ENCODE results near the gene GAS1.

GAS1 gene

GRCh38 chr9:86960938-86961337, 13.6 kb upstream of the GAS1 start:
- Histone ChIP-seq H3K4me1 (ENCODE audit: control insufficient read depth in 1 of 2, insufficient read depth in 2 of 2, low read length in 2 of 2) (peaks cover 0 to 10% of the 10 kb centered on the region in 2 donors), H3K27me3 (ENCODE audit: low read depth, low read length) (no peaks in the 10 kb centered on the region), H3K9me3 (ENCODE audit: control insufficient read depth in 1 of 2, low read length in 2 of 2) (no peaks in the 10 kb centered on the region), H3K4me3 (ENCODE audit: low read depth in 1 of 2, low read length in 2 of 2) (no peak overlapping the region), H3K27ac (ENCODE audit: low read length) (no peak overlapping the region), H3K36me3 (ENCODE audit: control insufficient read depth in 1 of 2, insufficient read depth in 2 of 2, low read length in 2 of 2) (no peaks in the 10 kb centered on the region)

- Histone ChIP-seq H3K4me3 (ENCODE audit: low read depth in 1 of 2, low read length in 2 of 2) (no peak overlapping the region), H3K36me3 (ENCODE audit: control insufficient read depth in 1 of 2, insufficient read depth in 2 of 2, low read length in 2 of 2) (no peaks in the 10 kb centered on the region), H3K4me1 (ENCODE audit: control insufficient read depth in 1 of 2, insufficient read depth in 2 of 2, low read length in 2 of 2) (peaks cover 0 to 5% of the 10 kb centered on the region in 2 donors), H3K9me3 (ENCODE audit: control insufficient read depth in 1 of 2, low read length in 2 of 2) (no peaks in the 10 kb centered on the region), H3K27ac (ENCODE audit: low read length) (no peak overlapping the region), H3K27me3 (ENCODE audit: low read depth, low read length) (no peaks in the 10 kb centered on the region)
Observed at GRCh38 chr9:86958203-86958602, 10.9 kb upstream of the GAS1 start.

GRCh38 chr9:86955561-86955960, 8.3 kb upstream of the GAS1 start:
- Histone ChIP-seq H3K9me3 (ENCODE audit: control insufficient read depth in 1 of 2, low read length in 2 of 2) (no peaks in the 10 kb centered on the region), H3K27ac (ENCODE audit: low read length) (no peak overlapping the region), H3K4me3 (ENCODE audit: low read depth in 1 of 2, low read length in 2 of 2) (no peak overlapping the region), H3K27me3 (ENCODE audit: low read depth, low read length) (no peaks in the 10 kb centered on the region), H3K4me1 (ENCODE audit: control insufficient read depth in 1 of 2, insufficient read depth in 2 of 2, low read length in 2 of 2) (no peaks in the 10 kb centered on the region), H3K36me3 (ENCODE audit: control insufficient read depth in 1 of 2, insufficient read depth in 2 of 2, low read length in 2 of 2) (no peaks in the 10 kb centered on the region)

- Histone ChIP-seq H3K27me3 (ENCODE audit: low read depth, low read length) (no peaks in the 10 kb centered on the region), H3K36me3 (ENCODE audit: control insufficient read depth in 1 of 2, insufficient read depth in 2 of 2, low read length in 2 of 2) (no peaks in the 10 kb centered on the region), H3K27ac (ENCODE audit: low read length) (no peak overlapping the region), H3K4me1 (ENCODE audit: control insufficient read depth in 1 of 2, insufficient read depth in 2 of 2, low read length in 2 of 2) (no peaks in the 10 kb centered on the region), H3K9me3 (ENCODE audit: control insufficient read depth in 1 of 2, low read length in 2 of 2) (no peaks in the 10 kb centered on the region), H3K4me3 (ENCODE audit: low read depth in 1 of 2, low read length in 2 of 2) (no peak overlapping the region)
Observed at GRCh38 chr9:86955042-86955441, 7.7 kb upstream of the GAS1 start.

- H3K27me3 ChIP-seq (ENCODE audit: low read depth, low read length): no peaks in the 10 kb centered on the region
- no peak overlapping the region for H3K4me3 ChIP-seq (ENCODE audit: low read depth in 1 of 2, low read length in 2 of 2)
- no peaks in the 10 kb centered on the region for H3K4me1 ChIP-seq (ENCODE audit: control insufficient read depth in 1 of 2, insufficient read depth in 2 of 2, low read length in 2 of 2)
Observed at GRCh38 chr9:86953181-86953580, 5.9 kb upstream of the GAS1 start.

GRCh38 chr9:86948074-86948929, 996 bp upstream of the GAS1 start:
- Histone ChIP-seq H3K27ac (ENCODE audit: low read length) (peak overlapping the region; percentile 70), H3K4me3 (ENCODE audit: low read depth in 1 of 2, low read length in 2 of 2) (peak overlapping the region; percentile 69 to 88), H3K4me1 (ENCODE audit: control insufficient read depth in 1 of 2, insufficient read depth in 2 of 2, low read length in 2 of 2) (peaks cover 0 to 15% of the 10 kb centered on the region in 2 donors), H3K36me3 (ENCODE audit: control insufficient read depth in 1 of 2, insufficient read depth in 2 of 2, low read length in 2 of 2) (no peaks in the 10 kb centered on the region), H3K27me3 (ENCODE audit: low read depth, low read length) (no peaks in the 10 kb centered on the region), H3K9me3 (ENCODE audit: control insufficient read depth in 1 of 2, low read length in 2 of 2) (no peaks in the 10 kb centered on the region)

More at GRCh38 chr9:86953181-86953580, 5.9 kb upstream of the GAS1 start:
- no peak overlapping the region for H3K27ac ChIP-seq (ENCODE audit: low read length)
- no peaks in the 10 kb centered on the region for H3K9me3 ChIP-seq (ENCODE audit: control insufficient read depth in 1 of 2, low read length in 2 of 2)
- H3K36me3 ChIP-seq (ENCODE audit: control insufficient read depth in 1 of 2, insufficient read depth in 2 of 2, low read length in 2 of 2): no peaks in the 10 kb centered on the region

GRCh38 chr9:86946201-86947145, 833 bp downstream of the GAS1 start:
- Histone ChIP-seq H3K27me3 (ENCODE audit: low read depth, low read length) (peaks cover 4% of the 10 kb centered on the region), H3K27ac (ENCODE audit: low read length) (no peak overlapping the region), H3K36me3 (ENCODE audit: control insufficient read depth in 1 of 2, insufficient read depth in 2 of 2, low read length in 2 of 2) (no peaks in the 10 kb centered on the region), H3K4me1 (ENCODE audit: control insufficient read depth in 1 of 2, insufficient read depth in 2 of 2, low read length in 2 of 2) (peaks cover 0 to 15% of the 10 kb centered on the region in 2 donors), H3K9me3 (ENCODE audit: control insufficient read depth in 1 of 2, low read length in 2 of 2) (no peaks in the 10 kb centered on the region), H3K4me3 (ENCODE audit: low read depth in 1 of 2, low read length in 2 of 2) (peak overlapping the region; percentile 47 to 88)

GRCh38 chr9:86945728-86946200, 1.5 kb downstream of the GAS1 start:
- Histone ChIP-seq H3K4me3 (ENCODE audit: low read depth in 1 of 2, low read length in 2 of 2) (peak overlapping the region; percentile 61 to 88), H3K4me1 (ENCODE audit: control insufficient read depth in 1 of 2, insufficient read depth in 2 of 2, low read length in 2 of 2) (peaks cover 0 to 15% of the 10 kb centered on the region in 2 donors), H3K9me3 (ENCODE audit: control insufficient read depth in 1 of 2, low read length in 2 of 2) (no peaks in the 10 kb centered on the region), H3K27me3 (ENCODE audit: low read depth, low read length) (peaks cover 4% of the 10 kb centered on the region), H3K27ac (ENCODE audit: low read length) (peak overlapping the region; percentile 58), H3K36me3 (ENCODE audit: control insufficient read depth in 1 of 2, insufficient read depth in 2 of 2, low read length in 2 of 2) (no peaks in the 10 kb centered on the region)

GRCh38 chr9:86944796-86945727, 2.2 kb downstream of the GAS1 start:
- Histone ChIP-seq H3K27ac (ENCODE audit: low read length) (peak overlapping the region; percentile 58), H3K36me3 (ENCODE audit: control insufficient read depth in 1 of 2, insufficient read depth in 2 of 2, low read length in 2 of 2) (no peaks in the 10 kb centered on the region), H3K27me3 (ENCODE audit: low read depth, low read length) (peaks cover 4% of the 10 kb centered on the region), H3K9me3 (ENCODE audit: control insufficient read depth in 1 of 2, low read length in 2 of 2) (no peaks in the 10 kb centered on the region), H3K4me1 (ENCODE audit: control insufficient read depth in 1 of 2, insufficient read depth in 2 of 2, low read length in 2 of 2) (peaks cover 0 to 15% of the 10 kb centered on the region in 2 donors), H3K4me3 (ENCODE audit: low read depth in 1 of 2, low read length in 2 of 2) (peak overlapping the region; percentile 61 to 88)

- Histone ChIP-seq H3K4me3 (ENCODE audit: low read depth in 1 of 2, low read length in 2 of 2) (peak overlapping the region in 1 of 2 donors; percentile 88), H3K27me3 (ENCODE audit: low read depth, low read length) (peaks cover 4% of the 10 kb centered on the region), H3K36me3 (ENCODE audit: control insufficient read depth in 1 of 2, insufficient read depth in 2 of 2, low read length in 2 of 2) (no peaks in the 10 kb centered on the region), H3K4me1 (ENCODE audit: control insufficient read depth in 1 of 2, insufficient read depth in 2 of 2, low read length in 2 of 2) (peaks cover 0 to 15% of the 10 kb centered on the region in 2 donors), H3K27ac (ENCODE audit: low read length) (no peak overlapping the region), H3K9me3 (ENCODE audit: control insufficient read depth in 1 of 2, low read length in 2 of 2) (no peaks in the 10 kb centered on the region)
Observed at GRCh38 chr9:86943201-86944113, 3.8 kb downstream of the GAS1 start.

Data from muscle layer of duodenum (tissue), 2 donors.